ENCODE data around the gene DNM3. TPM values are rescaled to one million over a fixed set of nuclear protein-coding genes. Genes with fewer than 3 reads are reported as not detected.

DNM3 gene
- total and polyA plus RNA-seq, 2 experiments from 2014 or later: 5.2 to 12.2 TPM

GRCh38 chr1:172040466-172040865 lies 199.2 kb downstream of the DNM3 start (continued):
- no peak for TF ChIP-seq ZNF462 (CRISPR knock-in tag; IDR thresholded peaks at IDR 0.05)
- no peak for TF ChIP-seq ETS1 (IDR thresholded peaks at IDR 0.05)
- TF ChIP-seq CREB1 (CRISPR knock-in tag; IDR thresholded peaks at IDR 0.05; ENCODE audit: low read depth): no peak
- TF ChIP-seq EZH2phosphoT487 (IDR thresholded peaks at IDR 0.05; ENCODE audit: unreplicated experiment): no peak
- TF ChIP-seq POLR2AphosphoS5 (IDR thresholded peaks at IDR 0.05; ENCODE audit: low read depth): no peak
- no peak for TF ChIP-seq CTCF (conservative IDR thresholded peaks at IDR 0.05; ENCODE audit: low read depth in 2 of 2)
- no peak for TF ChIP-seq ZNF114 (CRISPR knock-in tag; IDR thresholded peaks at IDR 0.05)
- no peak for TF ChIP-seq JUNB (IDR thresholded peaks at IDR 0.05; ENCODE audit: unreplicated experiment)
- TF ChIP-seq EZH2 (IDR thresholded peaks at IDR 0.05; ENCODE audit: low read depth, unreplicated experiment): no peak
- TF ChIP-seq ZNF331 (CRISPR knock-in tag; IDR thresholded peaks at IDR 0.05; ENCODE audit: low read depth): no peak
